Nasal cavity respiratory epithelium epithelial cell of viscerocranial mucosa (primary cell): Measurements from ENCODE around the gene RITA1. TPM values are rescaled to one million over a fixed set of nuclear protein-coding genes. Genes with fewer than 3 reads are reported as not detected.

Experiments used
- total RNA-seq: library from RNA; depleted of rRNA; stranded (reverse); fragments of >200 nt; gene quantifications from 2 replicates; pipeline ENCODE4 v1.2.3, GENCODE V29; 2014

RITA1 gene
- 18.5 and 30.8 TPM in 2 replicates for total RNA-seq

GRCh38 chr12:113185180-113186032, at the start of gene RITA1, which contains the start of gene DDX54:
TSS of gene RITA1 (plus strand) at chr12:113185721. CDS start at chr12:113186747, 1,026 bp downstream.
TSS of gene DDX54 (minus strand) at chr12:113185478. CDS start at chr12:113185451, 27 bp downstream.

GRCh38 chr12:113149361-113150150, 36.0 kb upstream of the RITA1 start, which contains the start of gene CFAP73:
TSS of gene CFAP73 (plus strand) at chr12:113149724. CDS start at chr12:113149858, 134 bp downstream.

GRCh38 chr12:113221181-113221996, 35.9 kb downstream of the RITA1 start, which contains the start of gene TPCN1:
TSS of gene TPCN1 (plus strand) at chr12:113221464. CDS start at chr12:113226853, 5,389 bp downstream.

Other genes starting within 250 kb of the RITA1 start
- gene OAS3, start 247.2 kb upstream of the RITA1 start, total RNA-seq, result 4.8 and 16.0 TPM in 2 replicates
- gene OAS2, start 207.2 kb upstream of the RITA1 start, total RNA-seq, result 3.1 and 11.1 TPM in 2 replicates
- gene DTX1, start 129.0 kb upstream of the RITA1 start, total RNA-seq, result not detected in 2 replicates
- 0.68 and 1.8 TPM in 2 replicates for gene RASAL1, start 50.0 kb upstream of the RITA1 start, total RNA-seq
- gene CFAP73, start 36.0 kb upstream of the RITA1 start, total RNA-seq, result not detected in 2 replicates
- 41.0 and 46.9 TPM in 2 replicates for gene DDX54, start 243 bp upstream of the RITA1 start, total RNA-seq
- gene TPCN1, start 35.7 kb downstream of the RITA1 start, total RNA-seq, result 7.9 and 32.4 TPM in 2 replicates
- gene SLC8B1, start 149.4 kb downstream of the RITA1 start, total RNA-seq, result 14.7 and 27.1 TPM in 2 replicates
- 8.5 and 37.7 TPM in 2 replicates for gene PLBD2, start 172.9 kb downstream of the RITA1 start, total RNA-seq
- not detected in 2 replicates for gene SDS, start 218.2 kb downstream of the RITA1 start, total RNA-seq
- gene SDSL, start 236.7 kb downstream of the RITA1 start, total RNA-seq, result 7.4 and 9.6 TPM in 2 replicates